ENCODE results near the gene LAMA5.

The LAMA5 gene

GRCh38 chr20:62311832-62312661, 55.1 kb downstream of the LAMA5 start:
- DNase-seq = no peak

DNA sequence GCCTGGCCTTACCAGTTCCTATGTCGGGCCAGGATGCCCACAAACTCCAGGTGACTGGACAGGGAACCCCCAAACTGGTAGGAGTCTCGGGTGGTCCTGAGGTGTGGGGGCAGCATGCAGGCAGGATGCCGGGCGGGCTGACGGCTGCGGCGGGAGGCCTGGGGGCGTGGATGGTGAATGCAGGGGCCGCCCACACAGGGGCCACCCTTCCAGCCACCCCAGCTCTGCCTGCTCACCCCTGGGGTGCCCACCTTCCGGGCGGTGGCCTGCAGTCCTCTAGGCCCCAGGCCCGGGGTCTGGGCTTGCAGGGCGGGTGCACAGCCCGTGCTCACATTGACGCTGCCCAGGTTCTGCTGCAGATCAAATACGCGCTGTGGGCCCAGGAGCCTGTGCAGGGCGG, 56.0 kb downstream of the LAMA5 start:
- DNase-seq = no peak

- DNase-seq = no peak
Observed at GRCh38 chr20:62310757-62311121, 56.4 kb downstream of the LAMA5 start.

- DNase-seq = no peak
Observed at GRCh38 chr20:62309947-62310756, 57.0 kb downstream of the LAMA5 start.

- DNase-seq = no peak
Observed at GRCh38 chr20:62309198-62309944, 57.7 kb downstream of the LAMA5 start.

DNA sequence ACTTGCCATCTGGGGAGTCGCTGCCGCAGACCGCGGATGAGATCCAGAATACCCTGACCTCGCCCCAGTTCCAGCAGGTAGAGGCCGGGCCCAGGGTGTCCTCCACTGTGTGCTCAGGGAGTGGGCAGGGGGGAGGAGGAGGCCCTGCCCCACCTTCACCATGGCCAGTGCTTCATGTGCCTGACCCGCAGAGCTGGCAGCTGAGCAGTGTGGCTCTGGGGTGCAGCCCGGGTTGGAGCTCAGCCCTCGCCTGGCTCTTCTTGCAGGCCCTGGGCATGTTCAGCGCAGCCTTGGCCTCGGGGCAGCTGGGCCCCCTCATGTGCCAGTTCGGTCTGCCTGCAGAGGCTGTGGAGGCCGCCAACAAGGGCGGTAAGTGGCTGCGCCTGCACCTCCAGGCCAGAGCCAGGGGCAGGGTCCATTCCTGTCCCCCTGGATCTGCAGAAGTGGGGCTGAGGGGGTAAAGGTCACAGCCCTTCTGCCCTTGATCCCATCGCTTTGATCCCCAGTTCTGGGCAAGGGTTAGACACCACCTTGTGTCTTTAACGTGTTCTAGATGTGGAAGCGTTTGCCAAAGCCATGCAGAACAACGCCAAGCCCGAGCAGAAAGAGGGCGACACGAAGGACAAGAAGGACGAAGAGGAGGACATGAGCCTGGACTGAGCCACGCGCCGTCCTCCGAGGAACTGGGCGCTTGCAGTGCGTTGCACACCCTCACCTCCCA, 58.9 kb downstream of the LAMA5 start:
- DNase-seq = no peak

GRCh38 chr20:62307226-62308101, 59.6 kb downstream of the LAMA5 start:
- DNase-seq = no peak

- no peak for DNase-seq
Observed at GRCh38 chr20:62306414-62307187, 60.5 kb downstream of the LAMA5 start.

GRCh38 chr20:62305765-62306413, 61.2 kb downstream of the LAMA5 start:
- no peak for DNase-seq

- DNase-seq = no peak
Observed at GRCh38 chr20:62305149-62305764, 61.9 kb downstream of the LAMA5 start.

DNA sequence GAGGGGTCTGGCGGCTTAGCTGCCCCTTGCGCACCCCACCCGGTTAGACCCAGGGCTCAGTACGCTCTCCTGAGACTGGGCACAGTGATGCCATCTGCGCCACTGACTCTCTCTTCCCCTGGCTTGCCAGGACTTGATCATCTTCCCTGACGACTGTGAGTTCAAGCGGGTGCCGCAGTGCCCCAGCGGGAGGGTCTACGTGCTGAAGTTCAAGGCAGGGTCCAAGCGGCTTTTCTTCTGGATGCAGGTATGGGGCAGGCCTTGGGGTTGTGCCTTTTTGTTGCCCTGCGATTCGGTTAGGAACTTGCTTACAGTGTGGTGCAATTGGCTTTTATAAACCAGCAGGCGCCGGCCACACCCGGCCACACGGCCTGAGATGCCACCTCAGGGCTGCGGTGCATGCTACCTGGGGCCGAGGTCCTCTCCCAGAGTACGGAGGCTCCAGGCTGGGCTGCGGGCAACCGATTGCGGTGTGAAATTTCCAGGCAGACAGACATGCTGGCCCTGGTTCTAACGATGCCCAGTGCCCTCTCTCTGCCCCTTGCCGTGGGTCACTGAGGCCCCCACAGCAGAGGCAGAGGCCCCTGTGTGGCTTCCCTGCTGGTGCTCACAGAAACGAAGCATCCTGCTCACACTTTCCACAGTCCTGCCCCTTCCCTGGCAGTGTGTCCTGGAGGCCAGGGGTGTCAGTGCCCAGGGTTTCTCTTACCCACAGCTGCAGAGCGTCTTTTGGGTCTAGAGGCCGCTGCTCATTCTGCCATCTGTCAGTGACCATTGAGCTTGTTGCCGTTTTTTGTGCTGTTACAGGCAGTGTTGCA, 62.6 kb downstream of the LAMA5 start:
- no peak for DNase-seq

DNA sequence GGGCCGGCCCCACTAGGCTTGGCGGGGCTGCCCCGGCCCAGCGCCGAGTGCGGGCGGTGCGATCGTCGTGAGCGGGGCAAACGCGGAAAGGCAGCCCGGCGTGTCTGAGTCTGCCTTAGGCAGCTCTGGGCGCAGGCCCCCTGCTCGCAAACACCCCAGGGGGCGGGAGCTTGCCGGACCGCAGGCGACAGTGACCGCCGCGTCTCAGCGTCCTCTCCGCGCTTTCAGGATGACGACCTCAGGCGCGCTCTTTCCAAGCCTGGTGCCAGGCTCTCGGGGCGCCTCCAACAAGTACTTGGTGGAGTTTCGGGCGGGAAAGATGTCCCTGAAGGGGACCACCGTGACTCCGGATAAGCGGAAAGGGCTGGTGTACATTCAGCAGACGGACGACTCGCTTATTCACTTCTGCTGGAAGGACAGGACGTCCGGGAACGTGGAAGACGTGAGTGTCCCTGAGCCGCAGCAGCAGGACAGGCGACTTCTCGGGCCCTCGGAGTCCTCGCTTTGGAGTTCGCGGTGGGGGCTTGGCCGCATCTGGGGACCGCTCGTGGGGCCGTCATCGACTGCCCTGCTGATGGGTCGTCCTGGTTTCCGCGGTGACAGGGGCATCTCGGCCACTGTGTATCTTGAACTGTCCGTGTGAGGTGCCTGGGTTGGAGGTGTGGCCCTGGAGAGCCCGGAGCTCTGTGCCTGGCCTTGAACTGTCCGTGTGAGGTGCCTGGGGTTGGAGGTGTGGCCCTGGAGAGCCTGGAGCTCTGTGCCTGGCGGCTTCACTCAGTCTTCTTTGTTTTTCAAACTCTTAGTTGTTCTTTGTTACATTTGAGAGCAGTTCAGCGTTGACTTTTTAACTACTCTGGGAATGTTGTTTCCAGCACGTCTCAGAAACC, 63.5 kb downstream of the LAMA5 start:
- peak; percentile 41 for DNase-seq

DNA sequence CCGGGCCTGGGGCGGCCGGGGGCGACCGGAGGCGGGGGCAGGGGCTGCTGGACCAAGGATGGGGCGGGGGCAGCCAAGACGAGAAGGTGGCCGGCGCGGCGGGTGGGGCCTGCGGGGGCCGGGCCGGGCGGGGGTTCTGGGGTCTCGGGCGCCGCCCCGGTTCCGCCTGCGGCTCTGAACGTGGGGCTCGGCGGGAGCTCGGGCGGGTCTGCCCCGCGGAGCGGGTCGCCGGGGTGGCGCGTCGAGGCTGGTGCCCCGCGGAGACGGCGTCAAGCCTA, 64.1 kb downstream of the LAMA5 start:
- no peak for DNase-seq

DNA sequence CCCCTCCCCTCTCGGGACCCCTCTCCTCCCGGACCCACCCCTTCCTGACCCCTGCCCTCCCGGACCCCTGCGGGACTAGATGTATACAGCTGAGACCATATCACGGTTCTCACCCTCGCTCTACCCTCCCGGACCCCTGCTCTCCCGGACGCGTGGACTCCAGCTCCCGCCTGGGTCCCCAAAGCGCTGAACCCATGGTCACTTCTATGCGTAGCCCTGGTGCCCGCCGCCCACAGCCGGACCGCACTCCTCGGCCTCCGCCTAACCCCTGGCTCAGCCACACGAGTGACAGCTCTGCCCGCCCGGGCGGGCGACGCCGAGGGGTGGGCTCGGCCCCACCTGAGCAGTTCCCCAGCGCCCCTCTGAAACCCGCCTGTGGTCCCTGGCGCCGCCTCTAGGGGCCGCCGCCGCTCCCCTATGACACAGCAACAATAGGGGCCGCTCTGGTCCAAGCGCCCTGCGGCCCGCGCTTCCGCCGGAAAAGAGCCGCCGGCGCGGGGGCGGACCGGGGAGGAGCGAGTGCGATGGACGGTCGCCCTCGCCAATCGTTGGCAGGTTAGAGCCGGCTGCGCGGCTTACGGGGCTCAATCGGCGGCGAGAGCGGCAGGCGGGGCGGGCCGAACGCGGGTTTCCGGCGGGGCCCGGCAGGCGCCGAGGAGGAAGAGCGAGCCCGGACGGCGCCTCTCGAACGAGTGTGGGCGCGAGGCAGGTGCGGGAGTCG, 64.6 kb downstream of the LAMA5 start, which contains the start of gene ADRM1:
Gene ADRM1, plus strand, starts transcription at position 657 of the 721 bp plus-strand sequence. CDS start 572 bp downstream, outside the sequence.
- peak; percentile 96 for DNase-seq

DNA sequence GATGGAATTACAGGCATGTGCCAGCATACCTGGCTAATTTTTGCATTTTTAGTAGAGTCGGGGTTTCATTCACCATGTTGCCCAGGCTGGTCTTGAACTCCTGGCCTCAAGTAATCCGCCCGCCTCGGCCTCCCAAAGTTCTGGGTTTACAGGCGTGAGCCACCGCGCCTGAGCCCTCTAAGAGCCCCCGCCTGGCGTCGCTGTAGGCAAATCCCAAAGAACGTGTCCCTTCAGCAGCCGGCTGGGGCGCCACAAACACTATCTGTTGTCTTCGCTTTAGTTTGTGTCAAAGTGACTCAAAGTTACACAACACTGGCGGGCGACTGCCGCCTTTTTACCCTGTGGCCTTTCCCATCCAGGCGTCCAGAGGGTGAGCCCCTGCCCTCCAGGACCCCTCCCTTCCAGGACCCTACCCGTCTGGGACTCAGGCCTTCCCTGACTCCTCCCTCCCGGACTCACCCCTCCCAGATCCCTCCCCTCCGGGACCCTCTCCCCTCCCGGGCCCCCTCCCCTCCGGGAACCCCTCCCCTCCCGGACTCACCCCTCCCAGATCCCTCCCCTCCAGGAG, 65.3 kb downstream of the LAMA5 start:
- peak; percentile 90 for DNase-seq

DNA sequence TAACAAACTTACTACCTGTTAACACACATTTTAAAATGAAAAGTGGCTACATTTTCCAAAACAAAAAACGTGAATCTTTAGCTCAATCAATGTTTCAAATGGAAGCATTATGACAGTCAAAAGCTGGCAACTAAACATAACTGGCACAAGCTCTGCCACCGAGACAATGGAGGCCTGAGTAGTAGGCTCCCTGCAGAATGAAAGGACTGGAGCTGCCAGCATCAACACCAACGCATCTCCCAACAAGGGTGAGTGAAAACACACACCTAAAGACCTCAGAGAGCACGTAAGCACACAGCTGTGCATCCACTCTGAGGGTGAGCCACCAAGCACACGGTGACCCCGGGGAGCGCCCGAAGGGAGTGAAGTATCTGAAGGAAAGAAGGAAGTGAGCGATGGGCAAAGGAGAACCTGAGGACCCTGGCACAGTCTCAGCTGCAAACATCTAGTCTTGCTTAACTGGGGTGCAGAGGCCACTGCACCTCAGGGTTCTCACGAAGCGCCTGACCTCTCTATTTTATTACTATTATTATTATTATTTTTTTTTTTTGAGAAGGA, 65.9 kb downstream of the LAMA5 start:
- no peak for DNase-seq

DNA sequence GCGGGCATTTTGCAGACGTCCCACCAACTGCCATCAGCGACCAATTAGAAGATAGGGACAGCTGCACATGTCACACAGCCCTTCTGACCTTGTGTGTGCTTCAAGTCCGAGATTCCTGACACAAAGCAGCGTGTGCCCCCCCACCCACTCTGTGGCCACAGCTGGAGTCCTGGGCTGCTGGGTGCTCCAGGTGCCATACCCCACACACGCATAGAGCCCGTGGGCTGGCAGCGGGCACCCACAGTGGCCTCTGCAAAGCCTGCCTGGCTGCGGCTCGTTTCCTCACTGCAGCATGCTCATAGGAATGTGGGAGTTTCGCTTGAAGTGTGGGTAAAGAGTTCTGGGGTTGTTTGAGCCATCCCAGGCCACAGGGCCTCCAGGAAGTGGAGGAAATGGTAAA, 66.8 kb downstream of the LAMA5 start:
- DNase-seq = no peak

Measured in stimulated activated CD8-positive, alpha-beta memory T cell treated with anti-CD3 and anti-CD28 coated beads, Interleukin-4, amount 100 ng/mL, for 48 hours (primary cell).